Measurements from ENCODE around the gene TBRG4. TPM values are rescaled to one million over a fixed set of nuclear protein-coding genes. Genes with fewer than 3 reads are reported as not detected.

Gene TBRG4
- total RNA-seq, 4 donors from 2014 or later, result 83.4 to 140 (median 105) TPM

GRCh38 chr7:45067582-45067981, 43.9 kb downstream of the TBRG4 start:
- in situ Hi-C loops (cut with MboI; ENCODE audit: low pct_ligation_motif_present in 1 of 4, low pct_unique_long_range_greater_than_20kb in 1 of 4, low sequenced_read_pairs in 3 of 4) (no loop called here), intact Hi-C loops (cut with DNase I; ENCODE audit: low total_unique reads) (no loop called here)
- Histone ChIP-seq H3K27ac (no peak overlapping the region), H3K4me1 (peaks cover 0 to 3% (median 0%) of the 10 kb centered on the region in 4 donors), H3K9me3 (no peaks in the 10 kb centered on the region), H3K27me3 (no peaks in the 10 kb centered on the region), H3K4me3 (no peak overlapping the region), H3K36me3 (peaks cover 0 to 30% (median 4%) of the 10 kb centered on the region in 4 donors)
- DNase-seq, result no peak
- TF ChIP-seq CTCF (IDR thresholded peaks at IDR 0.05) (no peak), POLR2AphosphoS5 (IDR thresholded peaks at IDR 0.05) (no peak), EP300 (IDR thresholded peaks at IDR 0.05; ENCODE audit: low read depth) (no peak), POLR2A (IDR thresholded peaks at IDR 0.05) (no peak)
- 96% methylated on average over 3 of the region's 3 CpGs; no CpG with 5 or more reads in 1 of the 2 donors for WGBS, 2 donors (ENCODE audit: low coverage in 1 of 2)

GRCh38 chr7:45066409-45066808, 45.1 kb downstream of the TBRG4 start:
- no peaks in the 10 kb centered on the region for H3K9me3 ChIP-seq
- no peak for TF ChIP-seq EP300 (IDR thresholded peaks at IDR 0.05; ENCODE audit: low read depth)
- TF ChIP-seq POLR2AphosphoS5 (IDR thresholded peaks at IDR 0.05), result no peak
- no peak for TF ChIP-seq CTCF (IDR thresholded peaks at IDR 0.05)
- no peak for TF ChIP-seq POLR2A (IDR thresholded peaks at IDR 0.05)
- no peaks in the 10 kb centered on the region for H3K27me3 ChIP-seq
- H3K4me3 ChIP-seq, result no peak overlapping the region
- H3K4me1 ChIP-seq, result peaks cover 0 to 3% (median 0%) of the 10 kb centered on the region in 4 donors
- in situ Hi-C loops (cut with MboI; ENCODE audit: low pct_ligation_motif_present in 1 of 4, low pct_unique_long_range_greater_than_20kb in 1 of 4, low sequenced_read_pairs in 3 of 4), result no loop called here
- peaks cover 0 to 27% (median 4%) of the 10 kb centered on the region in 4 donors for H3K36me3 ChIP-seq
- DNase-seq, result no peak
- 82 to 88% methylated on average over 4 to 7 of the region's 7 CpGs for WGBS, 2 donors (ENCODE audit: low coverage in 1 of 2)
- intact Hi-C loops (cut with DNase I; ENCODE audit: low total_unique reads), result no loop called here
- no peak overlapping the region for H3K27ac ChIP-seq

GRCh38 chr7:45065031-45065995, 46.2 kb downstream of the TBRG4 start:
- no peak for DNase-seq
- H3K9me3 ChIP-seq, result no peaks in the 10 kb centered on the region
- H3K4me1 ChIP-seq, result peaks cover 0 to 3% (median 0%) of the 10 kb centered on the region in 4 donors
- in situ Hi-C loops (cut with MboI; ENCODE audit: low pct_ligation_motif_present in 1 of 4, low pct_unique_long_range_greater_than_20kb in 1 of 4, low sequenced_read_pairs in 3 of 4), result no loop called here
- no peak overlapping the region for H3K4me3 ChIP-seq
- intact Hi-C loops (cut with DNase I; ENCODE audit: low total_unique reads), result no loop called here
- TF ChIP-seq EP300 (IDR thresholded peaks at IDR 0.05; ENCODE audit: low read depth) (no peak), POLR2A (IDR thresholded peaks at IDR 0.05) (no peak), POLR2AphosphoS5 (IDR thresholded peaks at IDR 0.05) (no peak), CTCF (IDR thresholded peaks at IDR 0.05) (no peak)
- H3K27me3 ChIP-seq, result no peaks in the 10 kb centered on the region
- 86 to 92% methylated on average over 1 to 10 of the region's 12 CpGs for WGBS, 2 donors (ENCODE audit: low coverage in 1 of 2)
- peaks cover 0 to 26% (median 4%) of the 10 kb centered on the region in 4 donors for H3K36me3 ChIP-seq
- no peak overlapping the region for H3K27ac ChIP-seq

GRCh38 chr7:45064047-45064725, 47.3 kb downstream of the TBRG4 start:
- peaks cover 0 to 3% (median 0%) of the 10 kb centered on the region in 4 donors for H3K4me1 ChIP-seq
- H3K9me3 ChIP-seq, result no peaks in the 10 kb centered on the region
- H3K27me3 ChIP-seq, result no peaks in the 10 kb centered on the region
- WGBS, 2 donors (ENCODE audit: low coverage in 1 of 2), result 90% methylated on average over 2 to 16 of the region's 16 CpGs
- no peak overlapping the region for H3K4me3 ChIP-seq
- in situ Hi-C loops (cut with MboI; ENCODE audit: low pct_ligation_motif_present in 1 of 4, low pct_unique_long_range_greater_than_20kb in 1 of 4, low sequenced_read_pairs in 3 of 4), result no loop called here
- intact Hi-C loops (cut with DNase I; ENCODE audit: low total_unique reads), result no loop called here
- no peak for TF ChIP-seq CTCF (IDR thresholded peaks at IDR 0.05)
- no peak for TF ChIP-seq EP300 (IDR thresholded peaks at IDR 0.05; ENCODE audit: low read depth)
- no peak for TF ChIP-seq POLR2A (IDR thresholded peaks at IDR 0.05)
- no peak for TF ChIP-seq POLR2AphosphoS5 (IDR thresholded peaks at IDR 0.05)
- H3K36me3 ChIP-seq, result peaks cover 0 to 18% (median 0%) of the 10 kb centered on the region in 4 donors
- H3K27ac ChIP-seq, result no peak overlapping the region
- no peak for DNase-seq
